Right lobe of liver (tissue), 5 donors: ENCODE results near the gene GCNT3. TPM values are rescaled to one million over a fixed set of nuclear protein-coding genes. Genes with fewer than 3 reads are reported as not detected.

Experiments used
- small RNA-seq, 2 experiments: library from RNA; depleted of rRNA; stranded (forward); fragments of <200 nt; gene quantifications; one replicate each; pipeline ENCODE3, GENCODE V24; 2016
- total RNA-seq, 6 experiments: library from RNA; depleted of rRNA in 2 of 6; stranded (reverse); fragments of >200 nt in 2 of 6; fragmentation: NEBNext Ultra II Directional in 3 of 6; extraction: Animal tissue kit (Norgen Biotek cat#: 25700) in 3 of 6; gene quantifications; one replicate each; pipeline versions ENCODE4 v1.1.0 to v1.2.4, GENCODE V29; 2016 to 2023
- donor health status: DM: no; HTN: no; CAD: no.
- donor health status: DM: no; HTN: no; CAD: no.
- donor health status: DM: no; HTN: yes; CAD: no.
- donor health status: DM: no; HTN: yes; CAD: no.

Gene GCNT3
- total RNA-seq, 6 experiments from 2014 or later, result 0.20 to 3.8 (median 2.4) TPM; not detected in 1

Small RNA genes within 50 kb of the gene (small RNA-seq; reads per million reads assigned to genes)
- 0 reads per million in 2 experiments for gene RNA5SP396

Other genes with a start within 250 kb of the GCNT3 start
- 100 to 1,000 TPM in 1 of 6 experiments, 10 to 100 TPM in 5; 45.2 to 139 (median 68.9) TPM for gene MYO1E, start 238.9 kb upstream of the GCNT3 start, total RNA-seq
- gene FAM81A, start 173.6 kb upstream of the GCNT3 start, total RNA-seq, result under 1 TPM in 1 of 6 experiments, not detected in 5; 0.18 TPM
- gene GTF2A2, start 45.7 kb downstream of the GCNT3 start, total RNA-seq, result 10 to 100 TPM; 16.9 to 46.9 (median 36.6) TPM
- gene BNIP2, start 77.5 kb downstream of the GCNT3 start, total RNA-seq, result 10 to 100 TPM; 23.7 to 54.0 (median 41.0) TPM